Measurements from ENCODE around the gene MOK.

DNA sequence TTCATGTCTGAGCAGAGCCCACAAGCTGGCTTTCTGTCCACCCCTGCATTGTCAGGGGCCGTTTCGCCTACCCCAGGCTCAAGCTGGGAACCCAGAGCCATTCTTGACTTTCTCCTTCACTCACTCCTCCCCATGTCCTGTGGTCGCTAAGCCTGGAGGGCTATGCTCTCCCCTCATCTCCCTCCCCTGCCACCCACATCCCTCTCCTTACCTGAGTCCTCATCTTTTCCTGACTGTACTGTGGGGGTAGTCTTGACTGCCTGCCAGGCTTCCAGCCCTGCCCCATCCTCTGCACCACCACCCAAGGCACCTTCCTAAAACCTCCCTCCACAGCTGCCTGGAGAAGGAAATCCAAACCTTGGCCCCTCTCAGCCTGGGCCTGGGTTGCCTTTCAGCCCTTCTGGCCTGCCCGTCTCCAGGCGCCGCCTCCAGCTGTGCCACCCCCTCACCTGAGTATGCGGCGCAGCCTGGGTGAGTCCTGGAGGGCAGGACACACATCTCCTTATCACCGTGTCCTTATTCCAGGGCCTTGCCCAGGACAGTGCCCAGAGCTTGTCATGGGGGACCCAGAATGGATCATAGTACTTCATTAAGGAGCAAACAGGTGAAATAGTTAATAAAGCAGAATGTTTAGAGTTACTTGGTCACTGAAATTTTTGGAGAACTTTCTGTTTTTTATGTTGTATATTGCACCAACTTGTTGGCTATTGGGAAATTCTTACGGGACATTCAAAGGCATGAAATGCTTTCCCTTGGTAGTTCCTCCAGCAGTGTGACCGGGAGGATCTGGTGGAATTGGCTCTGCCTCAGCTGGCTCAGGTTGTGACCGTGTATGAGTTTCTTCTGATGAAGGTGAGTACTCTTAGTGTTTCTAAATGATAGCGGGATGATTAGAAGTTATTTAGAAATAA lies 29.1 kb upstream of the MOK start:
- TF ChIP-seq, protein P1, sequence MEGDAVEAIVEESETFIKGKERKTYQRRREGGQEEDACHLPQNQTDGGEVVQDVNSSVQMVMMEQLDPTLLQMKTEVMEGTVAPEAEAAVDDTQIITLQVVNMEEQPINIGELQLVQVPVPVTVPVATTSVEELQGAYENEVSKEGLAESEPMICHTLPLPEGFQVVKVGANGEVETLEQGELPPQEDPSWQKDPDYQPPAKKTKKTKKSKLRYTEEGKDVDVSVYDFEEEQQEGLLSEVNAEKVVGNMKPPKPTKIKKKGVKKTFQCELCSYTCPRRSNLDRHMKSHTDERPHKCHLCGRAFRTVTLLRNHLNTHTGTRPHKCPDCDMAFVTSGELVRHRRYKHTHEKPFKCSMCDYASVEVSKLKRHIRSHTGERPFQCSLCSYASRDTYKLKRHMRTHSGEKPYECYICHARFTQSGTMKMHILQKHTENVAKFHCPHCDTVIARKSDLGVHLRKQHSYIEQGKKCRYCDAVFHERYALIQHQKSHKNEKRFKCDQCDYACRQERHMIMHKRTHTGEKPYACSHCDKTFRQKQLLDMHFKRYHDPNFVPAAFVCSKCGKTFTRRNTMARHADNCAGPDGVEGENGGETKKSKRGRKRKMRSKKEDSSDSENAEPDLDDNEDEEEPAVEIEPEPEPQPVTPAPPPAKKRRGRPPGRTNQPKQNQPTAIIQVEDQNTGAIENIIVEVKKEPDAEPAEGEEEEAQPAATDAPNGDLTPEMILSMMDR (IDR thresholded peaks at IDR 0.05) = no peak
- TF ChIP-seq POLR2A (IDR thresholded peaks at IDR 0.05) = no peak

Data from uterus (tissue), 2 donors.